IMR-90 (cell line): ENCODE results near the gene CLDN6. TPM values are rescaled to one million over a fixed set of nuclear protein-coding genes. Genes with fewer than 3 reads are reported as not detected.
A peak's percentile ranks its signal among the peaks of the same experiment; 100 is the strongest.

Experiments
- ATAC-seq: fragments of 200-7000 bp; cut with Tn5 transposase; 2 replicates; pipeline ENCODE4 v1.9.1; 2020; ENCODE audit warnings: low read depth, mild to moderate bottlenecking, moderate library complexity
- BruUV-seq: library from RNA; stranded (reverse); fragments of 400-500 nt; replicated peaks from 2 replicates; lab custom pipeline; 2021; lab: Mats Ljungman, UMichigan
- CTCF ChIA-PET: fragments of 300-600 bp; formaldehyde crosslinking; extraction: SDS; loops from one replicate; lab custom pipeline; 2021; ENCODE audit warnings: antibody characterized with exemption; lab: Yijun Ruan, JAX
- POLR2A ChIA-PET: fragments of 300-600 bp; sonication (Branson Sonifier 250); formaldehyde crosslinking; loops from one replicate; lab custom pipeline; 2022; ENCODE audit warnings: antibody characterized with exemption; ENCODE audit not compliant: unreplicated experiment; lab: Charles Lee
- DNase-seq: peaks from one replicate; pipeline ENCODE4 v3.0.0; 2013
- H2AFZ ChIP-seq: replicated peaks from 2 replicates; pipeline ENCODE3; 2013; ENCODE audit warnings: low read length, mild to moderate bottlenecking; ENCODE audit not compliant: poor library complexity
- H2AK5ac ChIP-seq: 2 replicates; pipeline ENCODE4 v1.6.1; 2013; ENCODE audit warnings: low read depth, low read length, inconsistent platforms
- H2AK9ac ChIP-seq: replicated peaks from 2 replicates; pipeline ENCODE3; 2013; ENCODE audit warnings: mild to moderate bottlenecking, low read depth, low read length, moderate library complexity; ENCODE audit not compliant: poor library complexity
- H2BK120ac ChIP-seq: 2 replicates; pipeline ENCODE4 v1.6.1; 2013; ENCODE audit warnings: low read depth, low read length, inconsistent platforms
- H2BK15ac ChIP-seq: 3 replicates; pipeline ENCODE4 v1.6.1; 2013; ENCODE audit warnings: low read depth, low read length, inconsistent platforms
- H2BK20ac ChIP-seq: 2 replicates; pipeline ENCODE4 v1.6.1; 2013; ENCODE audit warnings: low read depth, mild to moderate bottlenecking, inconsistent platforms, low read length, moderate library complexity
- H2BK5ac ChIP-seq: 2 replicates; pipeline ENCODE4 v1.6.1; 2013; ENCODE audit warnings: mild to moderate bottlenecking, low read depth, low read length, inconsistent platforms; ENCODE audit not compliant: poor library complexity, severe bottlenecking
- H3K14ac ChIP-seq: replicated peaks from 2 replicates; pipeline ENCODE4 v1.6.1; 2013; ENCODE audit warnings: low read depth, low read length, inconsistent platforms
- H3K18ac ChIP-seq: 2 replicates; pipeline ENCODE4 v1.6.1; 2013; ENCODE audit warnings: low read depth, low read length, control low read depth
- H3K23ac ChIP-seq: 2 replicates; pipeline ENCODE4 v1.6.1; 2013; ENCODE audit warnings: low read depth, low read length, inconsistent platforms
- H3K27ac ChIP-seq: 2 replicates; pipeline ENCODE4 v1.5.1; 2013; ENCODE audit warnings: mild to moderate bottlenecking, control low read depth, low read length; ENCODE audit not compliant: insufficient read depth
- H3K27me3 ChIP-seq: 2 replicates; pipeline ENCODE4 v1.6.1; 2013; ENCODE audit warnings: low read length; ENCODE audit not compliant: control insufficient read depth, insufficient read depth
- H3K36me3 ChIP-seq: 2 replicates; pipeline ENCODE4 v1.6.1; 2013; ENCODE audit warnings: low read length, mixed read lengths; ENCODE audit not compliant: control insufficient read depth, insufficient read depth
- H3K4ac ChIP-seq: 2 replicates; pipeline ENCODE4 v1.6.1; 2013; ENCODE audit warnings: low read depth, low read length, inconsistent platforms
- H3K4me1 ChIP-seq: 2 replicates; pipeline ENCODE4 v1.6.1; 2013; ENCODE audit warnings: low read length, mixed read lengths; ENCODE audit not compliant: control insufficient read depth, insufficient read depth
- H3K4me2 ChIP-seq: 2 replicates; pipeline ENCODE4 v1.6.1; 2013; ENCODE audit warnings: low read depth, mild to moderate bottlenecking, control low read depth, low read length, moderate library complexity
- H3K4me3 ChIP-seq: 2 replicates; pipeline ENCODE4 v1.5.1; 2013; ENCODE audit warnings: low read depth, mild to moderate bottlenecking, control low read depth, low read length, moderate library complexity; ENCODE audit not compliant: insufficient read depth
- H3K56ac ChIP-seq: 2 replicates; pipeline ENCODE4 v1.6.1; 2013; ENCODE audit warnings: low read length, inconsistent platforms; ENCODE audit not compliant: insufficient read depth; ENCODE audit errors: extremely low read depth
- H3K79me1 ChIP-seq, 2 experiments: 2 replicates each; pipeline ENCODE4 v1.6.1; 2013; ENCODE audit warnings: low read length in 2 of 2, inconsistent platforms in 1 of 2, low read depth in 1 of 2
- H3K9ac ChIP-seq: 2 replicates; pipeline ENCODE4 v1.6.1; 2013; ENCODE audit warnings: low read depth, low read length, control low read depth
- H3K9me1 ChIP-seq: 2 replicates; pipeline ENCODE4 v1.6.1; 2013; ENCODE audit warnings: low read length, inconsistent platforms; ENCODE audit not compliant: insufficient read depth
- H3K9me3 ChIP-seq: 2 replicates; pipeline ENCODE4 v1.6.1; 2013; ENCODE audit warnings: low read length; ENCODE audit not compliant: control insufficient read depth, insufficient read depth
- H4K20me1 ChIP-seq: 2 replicates; pipeline ENCODE4 v1.6.1; 2013; ENCODE audit warnings: low read length, inconsistent platforms; ENCODE audit not compliant: insufficient read depth
- H4K5ac ChIP-seq: 2 replicates; pipeline ENCODE4 v1.6.1; 2013; ENCODE audit warnings: mild to moderate bottlenecking, low read depth, low read length, control low read depth
- H4K8ac ChIP-seq, 2 experiments: 2 replicates each; pipeline ENCODE4 v1.6.1; 2013; ENCODE audit warnings: low read depth in 2 of 2, low read length in 2 of 2, control low read depth in 1 of 2, inconsistent platforms in 1 of 2
- H4K91ac ChIP-seq: 2 replicates; pipeline ENCODE4 v1.6.1; 2013; ENCODE audit warnings: low read depth, low read length, inconsistent platforms; ENCODE audit not compliant: insufficient read depth
- BHLHE40 ChIP-seq: fragments of 150-350 bp; IDR thresholded peaks from 2 replicates; pipeline ENCODE4 v1.6.1; 2016; ENCODE audit warnings: mild to moderate bottlenecking, low read depth, low read length
- CEBPB ChIP-seq: IDR thresholded peaks from 2 replicates; pipeline ENCODE4 v1.6.1; 2012; ENCODE audit warnings: low read depth, low read length, improper control_type of control experiment
- CHD1 ChIP-seq: IDR thresholded peaks from 2 replicates; pipeline ENCODE4 v1.6.1; 2012; ENCODE audit warnings: low read depth, low read length, improper control_type of control experiment
- FOS ChIP-seq: fragments of 150-350 bp; IDR thresholded peaks from 2 replicates; pipeline ENCODE4 v1.6.1; 2016; ENCODE audit warnings: low read depth, low read length
- MAFK ChIP-seq: IDR thresholded peaks from 2 replicates; pipeline ENCODE4 v1.6.1; 2012; ENCODE audit warnings: low read depth, low read length, improper control_type of control experiment
- MAZ ChIP-seq: IDR thresholded peaks from 2 replicates; pipeline ENCODE4 v1.6.1; 2012; ENCODE audit warnings: low read depth, mild to moderate bottlenecking, low read length, improper control_type of control experiment, moderate library complexity, borderline replicate concordance
- MXI1 ChIP-seq: IDR thresholded peaks from 2 replicates; pipeline ENCODE4 v1.6.1; 2012; ENCODE audit warnings: low read depth, mild to moderate bottlenecking, low read length, moderate library complexity, borderline replicate concordance
- NFE2L2 ChIP-seq: fragments of 150-350 bp; IDR thresholded peaks from 2 replicates; pipeline ENCODE4 v1.6.1; 2016; ENCODE audit warnings: low read depth, mild to moderate bottlenecking, low read length
- POLR2A ChIP-seq: IDR thresholded peaks from 2 replicates; pipeline ENCODE4 v1.6.1; 2012; ENCODE audit warnings: mild to moderate bottlenecking, low read depth, low read length
- RAD21 ChIP-seq: IDR thresholded peaks from 2 replicates; pipeline ENCODE4 v1.6.1; 2012; ENCODE audit warnings: low read length, improper control_type of control experiment
- RCOR1 ChIP-seq: IDR thresholded peaks from 2 replicates; pipeline ENCODE4 v1.6.1; 2012; ENCODE audit warnings: mild to moderate bottlenecking, low read length, improper control_type of control experiment; ENCODE audit not compliant: insufficient replicate concordance
- RFX5 ChIP-seq: IDR thresholded peaks from 2 replicates; pipeline ENCODE4 v1.8.0; 2012; ENCODE audit warnings: low read depth, mild to moderate bottlenecking, low read length, moderate library complexity
- SMC3 ChIP-seq: fragments of 150-350 bp; IDR thresholded peaks from 2 replicates; pipeline ENCODE4 v1.6.1; 2016; ENCODE audit warnings: low read depth, mild to moderate bottlenecking, antibody characterized with exemption, low read length, moderate library complexity
- WGBS, 2 experiments: methylation state at CpG; one replicate each; pipeline versions ENCODE4 v1.1.5 to v1.1.7; 2013; ENCODE audit warnings: missing lambda C conversion rate in 2 of 2; ENCODE audit not compliant: insufficient read length in 1 of 2; ENCODE audit errors: extremely low coverage in 2 of 2; 5-methylcytosine and 5-hydroxymethylcytosine counted together
- dilution Hi-C: fragments of 300-500 bp; cut with HindIII; formaldehyde crosslinking; loops from one replicate; pipeline ENCODE4 v1.14.3; 2018; ENCODE audit warnings: low sequenced_read_pairs; ENCODE audit not compliant: unreplicated experiment
- in situ Hi-C: fragments of 300-500 bp; cut with MboI; formaldehyde crosslinking; loops from 3 replicates; pipeline ENCODE4 v1.14.3; 2019; ENCODE audit warnings: low sequenced_read_pairs, inconsistent platforms, mixed read lengths
- intact Hi-C: fragments of 100-400 bp; cut with micrococcal nuclease; formaldehyde crosslinking; loops from 2 replicates; pipeline ENCODE4 v1.10.0; 2022
- polyA plus RNA-seq, 3 experiments: library from polyadenylated mRNA; depleted of rRNA; stranded (reverse); fragments of >200 nt; gene quantifications; 2 replicates each; pipeline ENCODE4 v1.2.3, GENCODE V29; 2012; ENCODE audit warnings: low replicate concordance in 1 of 3
- total RNA-seq: library from RNA; depleted of rRNA; stranded (reverse); fragments of >200 nt; gene quantifications from 2 replicates; pipeline ENCODE4 v1.2.3, GENCODE V29; 2012
- TF ChIP-seq, protein P1 (sequence below): fragments of 150-350 bp; IDR thresholded peaks from 2 replicates; pipeline ENCODE4 v1.6.1; 2016; ENCODE audit warnings: low read depth, mild to moderate bottlenecking, low read length, moderate library complexity, borderline replicate concordance
- TF ChIP-seq, protein P2 (sequence below): fragments of 150-350 bp; IDR thresholded peaks from 2 replicates; pipeline ENCODE4 v1.6.1; 2017; ENCODE audit warnings: mild to moderate bottlenecking, antibody characterized with exemption, low read length, low read depth
- TF ChIP-seq, protein P3 (sequence below): conservative IDR thresholded peaks from 2 replicates; pipeline ENCODE4 v1.5.1; 2012; ENCODE audit warnings: mild to moderate bottlenecking, low read depth, low read length, improper control_type of control experiment

The CLDN6 gene
- total and polyA plus RNA-seq, 2 of the 4 experiments (the other 2 are of a cell fraction) = 0.14 TPM; not detected in 1

DNA sequence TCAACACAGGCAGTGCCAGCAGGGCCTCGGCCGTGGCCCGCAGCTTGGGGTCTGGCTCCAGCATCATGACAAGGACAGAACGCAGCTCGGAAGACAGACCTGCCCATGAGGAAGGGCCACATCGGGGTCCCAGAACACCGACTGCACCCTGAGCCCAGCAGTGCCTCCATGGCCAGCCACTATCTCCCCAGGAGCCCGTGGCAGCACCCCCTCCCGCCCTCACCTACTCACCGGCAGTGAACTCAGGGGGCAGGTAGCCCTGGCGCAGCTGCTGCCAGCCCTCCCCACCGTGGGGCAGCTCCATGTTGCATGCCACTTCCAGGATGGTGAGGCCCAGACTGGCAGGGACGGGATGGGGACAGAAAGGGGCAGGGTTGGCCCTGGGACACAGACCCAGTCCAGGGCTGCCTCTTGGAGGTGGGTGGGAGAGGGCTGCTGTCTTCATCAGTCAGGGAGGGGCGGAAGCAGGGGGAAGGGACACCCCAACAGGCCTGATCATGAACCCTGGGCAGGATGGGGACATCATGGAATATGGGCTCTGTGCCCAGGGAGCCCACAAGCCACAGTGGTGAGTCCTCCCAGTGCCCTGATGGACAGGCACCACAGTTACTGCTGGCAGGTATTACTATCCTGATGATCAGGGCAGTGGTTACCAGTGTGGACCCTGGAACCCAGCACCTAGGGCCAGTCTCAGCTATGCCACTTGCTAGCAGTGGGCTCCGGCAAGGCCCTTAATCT is 43.5 kb downstream of the CLDN6 start:
- TF ChIP-seq, protein P1, sequence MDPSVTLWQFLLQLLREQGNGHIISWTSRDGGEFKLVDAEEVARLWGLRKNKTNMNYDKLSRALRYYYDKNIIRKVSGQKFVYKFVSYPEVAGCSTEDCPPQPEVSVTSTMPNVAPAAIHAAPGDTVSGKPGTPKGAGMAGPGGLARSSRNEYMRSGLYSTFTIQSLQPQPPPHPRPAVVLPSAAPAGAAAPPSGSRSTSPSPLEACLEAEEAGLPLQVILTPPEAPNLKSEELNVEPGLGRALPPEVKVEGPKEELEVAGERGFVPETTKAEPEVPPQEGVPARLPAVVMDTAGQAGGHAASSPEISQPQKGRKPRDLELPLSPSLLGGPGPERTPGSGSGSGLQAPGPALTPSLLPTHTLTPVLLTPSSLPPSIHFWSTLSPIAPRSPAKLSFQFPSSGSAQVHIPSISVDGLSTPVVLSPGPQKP = no peak
- TF ChIP-seq SMC3 (no peak), NFE2L2 (no peak), RCOR1 (no peak), CEBPB (no peak), MAZ (no peak), RFX5 (no peak), MAFK (no peak), MXI1 (no peak), RAD21 (no peak), BHLHE40 (no peak), CHD1 (no peak), POLR2A (no peak), FOS (no peak)
- TF ChIP-seq, protein P2, sequence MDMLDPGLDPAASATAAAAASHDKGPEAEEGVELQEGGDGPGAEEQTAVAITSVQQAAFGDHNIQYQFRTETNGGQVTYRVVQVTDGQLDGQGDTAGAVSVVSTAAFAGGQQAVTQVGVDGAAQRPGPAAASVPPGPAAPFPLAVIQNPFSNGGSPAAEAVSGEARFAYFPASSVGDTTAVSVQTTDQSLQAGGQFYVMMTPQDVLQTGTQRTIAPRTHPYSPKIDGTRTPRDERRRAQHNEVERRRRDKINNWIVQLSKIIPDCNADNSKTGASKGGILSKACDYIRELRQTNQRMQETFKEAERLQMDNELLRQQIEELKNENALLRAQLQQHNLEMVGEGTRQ = no peak
- TF ChIP-seq, protein P3, sequence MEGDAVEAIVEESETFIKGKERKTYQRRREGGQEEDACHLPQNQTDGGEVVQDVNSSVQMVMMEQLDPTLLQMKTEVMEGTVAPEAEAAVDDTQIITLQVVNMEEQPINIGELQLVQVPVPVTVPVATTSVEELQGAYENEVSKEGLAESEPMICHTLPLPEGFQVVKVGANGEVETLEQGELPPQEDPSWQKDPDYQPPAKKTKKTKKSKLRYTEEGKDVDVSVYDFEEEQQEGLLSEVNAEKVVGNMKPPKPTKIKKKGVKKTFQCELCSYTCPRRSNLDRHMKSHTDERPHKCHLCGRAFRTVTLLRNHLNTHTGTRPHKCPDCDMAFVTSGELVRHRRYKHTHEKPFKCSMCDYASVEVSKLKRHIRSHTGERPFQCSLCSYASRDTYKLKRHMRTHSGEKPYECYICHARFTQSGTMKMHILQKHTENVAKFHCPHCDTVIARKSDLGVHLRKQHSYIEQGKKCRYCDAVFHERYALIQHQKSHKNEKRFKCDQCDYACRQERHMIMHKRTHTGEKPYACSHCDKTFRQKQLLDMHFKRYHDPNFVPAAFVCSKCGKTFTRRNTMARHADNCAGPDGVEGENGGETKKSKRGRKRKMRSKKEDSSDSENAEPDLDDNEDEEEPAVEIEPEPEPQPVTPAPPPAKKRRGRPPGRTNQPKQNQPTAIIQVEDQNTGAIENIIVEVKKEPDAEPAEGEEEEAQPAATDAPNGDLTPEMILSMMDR = no peak
- H3K4me3 ChIP-seq = no peak overlapping the region
- BruUV-seq = no TSS peak
- CTCF ChIA-PET = no interaction called here
- no peak overlapping the region for H3K4ac ChIP-seq
- no peak overlapping the region for H2BK5ac ChIP-seq
- DNase-seq = no peak
- peaks cover 2% of the 10 kb centered on the region; the same call in 1 of the 2 replicates for H3K36me3 ChIP-seq
- H3K9ac ChIP-seq = no peak overlapping the region
- no peak overlapping the region for H3K23ac ChIP-seq
- peak overlapping the region; percentile 33 for H2AFZ ChIP-seq
- H3K27ac ChIP-seq = no peak overlapping the region
- POLR2A ChIA-PET = no interaction called here
- no peak overlapping the region for H2BK20ac ChIP-seq
- WGBS, 2 experiments = 78% methylated on average over 7 of the region's 15 CpGs; no CpG with 5 or more reads in 1 of the 2 experiments
- peaks cover 8% of the 10 kb centered on the region for H3K9me1 ChIP-seq
- H4K5ac ChIP-seq = no peak overlapping the region
- dilution Hi-C loops = no loop called here
- H3K27me3 ChIP-seq = no peaks in the 10 kb centered on the region
- no peak overlapping the region for H3K14ac ChIP-seq
- in situ Hi-C loops = no loop called here
- H4K8ac ChIP-seq = no peak overlapping the region
- peaks cover 18 to 31% of the 10 kb centered on the region in 2 experiments for H3K79me1 ChIP-seq
- no peak for ATAC-seq
- H3K56ac ChIP-seq = no peak overlapping the region
- peaks cover 18% of the 10 kb centered on the region for H4K20me1 ChIP-seq
- no peak overlapping the region for H2AK5ac ChIP-seq
- no peak overlapping the region for H2BK15ac ChIP-seq
- peaks cover 2% of the 10 kb centered on the region; the same call in 1 of the 2 replicates for H3K4me1 ChIP-seq
- H2AK9ac ChIP-seq = no peak overlapping the region
- H3K4me2 ChIP-seq = no peak overlapping the region
- intact Hi-C loops = no loop called here
- H4K91ac ChIP-seq = no peak overlapping the region
- no peaks in the 10 kb centered on the region for H3K9me3 ChIP-seq
- no peak overlapping the region for H3K18ac ChIP-seq
- H2BK120ac ChIP-seq = no peak overlapping the region
